Testis (tissue), 2 donors: ENCODE measurements around the gene FAM107A.

ENCODE experiments used
- CTCF ChIP-seq, 3 experiments: fragments of 450-650 bp in 2 of 3; fragments of 200-600 bp in 1 of 3; sonication (generic) in 1 of 3; IDR thresholded peaks; one replicate each; pipeline ENCODE4 v1.5.1; 2016 to 2019; ENCODE audit warnings: antibody characterized with exemption in 3 of 3, mild to moderate bottlenecking in 2 of 3, moderate library complexity in 1 of 3
- POLR2A ChIP-seq: fragments of 450-650 bp; IDR thresholded peaks from one replicate; pipeline ENCODE4 v1.6.1; 2017; ENCODE audit warnings: antibody characterized with exemption, mild to moderate bottlenecking, moderate library complexity

DNA sequence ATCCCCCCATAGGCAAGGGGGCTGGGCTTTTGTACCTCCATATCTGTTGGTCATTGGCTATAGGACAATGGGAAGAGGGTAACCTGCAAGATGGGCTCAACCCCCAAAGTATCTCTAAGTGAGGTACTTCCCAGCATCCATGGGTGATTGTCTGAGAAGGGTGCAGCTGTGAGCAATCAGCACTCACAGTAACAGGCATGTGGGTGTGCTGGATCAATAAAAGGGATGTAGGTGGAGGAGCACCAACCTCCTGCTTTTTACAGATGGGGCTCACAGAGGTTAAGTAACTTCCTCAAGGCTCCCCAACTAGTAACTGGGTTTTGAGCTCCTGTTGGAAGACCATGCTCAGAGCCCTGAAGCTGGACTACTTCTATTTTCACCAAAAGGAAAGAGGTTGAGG lies 26.4 kb upstream of the FAM107A start:
- no peak for TF ChIP-seq CTCF (IDR thresholded peaks at IDR 0.05)
- TF ChIP-seq POLR2A = no peak
